IMR-90 (cell line): ENCODE data around the gene ZNF329.

Experiments used
- CEBPB ChIP-seq: IDR thresholded peaks from 2 replicates; pipeline ENCODE4 v1.6.1; 2012; ENCODE audit warnings: low read depth, low read length, improper control_type of control experiment
- CHD1 ChIP-seq: IDR thresholded peaks from 2 replicates; pipeline ENCODE4 v1.6.1; 2012; ENCODE audit warnings: low read depth, low read length, improper control_type of control experiment
- CTCF ChIP-seq: conservative IDR thresholded peaks from 2 replicates; pipeline ENCODE4 v1.5.1; 2012; ENCODE audit warnings: mild to moderate bottlenecking, low read depth, low read length, improper control_type of control experiment
- ELK1 ChIP-seq: fragments of 150-350 bp; IDR thresholded peaks from 2 replicates; pipeline ENCODE4 v1.6.1; 2016; ENCODE audit warnings: low read depth, mild to moderate bottlenecking, low read length, moderate library complexity, borderline replicate concordance
- MXI1 ChIP-seq: IDR thresholded peaks from 2 replicates; pipeline ENCODE4 v1.6.1; 2012; ENCODE audit warnings: low read depth, mild to moderate bottlenecking, low read length, moderate library complexity, borderline replicate concordance
- POLR2A ChIP-seq: IDR thresholded peaks from 2 replicates; pipeline ENCODE4 v1.6.1; 2012; ENCODE audit warnings: mild to moderate bottlenecking, low read depth, low read length
- RAD21 ChIP-seq: IDR thresholded peaks from 2 replicates; pipeline ENCODE4 v1.6.1; 2012; ENCODE audit warnings: low read length, improper control_type of control experiment
- SMC3 ChIP-seq: fragments of 150-350 bp; IDR thresholded peaks from 2 replicates; pipeline ENCODE4 v1.6.1; 2016; ENCODE audit warnings: low read depth, mild to moderate bottlenecking, antibody characterized with exemption, low read length, moderate library complexity

GRCh38 chr19:58089846-58090245 lies 60.7 kb downstream of the ZNF329 start:
- TF ChIP-seq CTCF (no peak), MXI1 (no peak), SMC3 (no peak), CEBPB (no peak), RAD21 (no peak), POLR2A (no peak), ELK1 (no peak), CHD1 (no peak)
